Stimulated activated CD4-positive, alpha-beta T cell treated with anti-CD3 and anti-CD28 coated beads, Interleukin-1b, Interleukin-23, amount 100 ng/mL, for 48 hours (primary cell): ENCODE results near the gene PYGO2.
"Not testable (repeated sequence)": the region's sequence is repeated elsewhere in the genome, so short reads cannot be mapped to it uniquely, and the experiment has no call there.

ENCODE experiments used
- DNase-seq: peaks from one replicate; pipeline ENCODE4 v3.0.0-alpha.2; 2020

PYGO2 gene

GRCh38 chr1:154940213-154940560 is 21.4 kb downstream of the PYGO2 start:
- DNase-seq: no peak

DNA sequence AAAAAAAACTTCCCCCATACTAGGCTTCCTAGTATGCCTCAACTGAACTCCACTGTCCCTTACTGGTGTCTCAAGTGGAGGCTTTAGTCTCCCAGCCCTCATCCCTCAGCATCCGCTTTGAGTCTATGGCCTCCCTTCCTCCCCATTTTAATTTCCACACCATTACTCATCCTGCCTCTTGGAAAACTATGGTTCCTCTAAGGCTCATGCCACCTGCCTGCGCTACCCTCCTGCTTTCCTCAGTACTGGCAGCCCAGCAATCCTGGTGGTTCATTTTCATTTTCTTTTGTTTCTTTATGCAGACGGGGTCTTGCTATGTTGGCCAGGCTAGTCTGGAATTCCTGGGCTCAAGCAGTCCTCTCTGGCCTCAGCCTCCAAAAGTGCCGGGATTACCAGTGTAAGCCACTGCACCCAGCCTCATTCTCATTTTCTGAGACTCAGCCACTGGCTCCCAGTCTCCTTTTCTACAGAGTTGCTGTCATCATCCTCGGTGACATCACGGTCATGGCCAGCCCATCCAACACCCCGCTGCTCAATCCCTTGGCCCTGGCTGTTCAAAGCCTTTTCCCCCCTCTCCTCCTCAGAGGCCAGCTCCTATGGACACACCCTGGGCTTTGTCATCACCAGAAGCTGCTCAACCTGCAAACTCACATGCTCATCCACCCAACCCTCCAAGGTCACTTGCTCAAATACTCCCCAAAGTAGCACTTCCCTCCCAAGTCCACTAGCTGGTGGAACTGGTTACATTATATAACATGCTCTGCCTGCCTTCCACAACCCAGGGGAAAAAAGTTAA is 22.8 kb downstream of the PYGO2 start:
- DNase-seq: no peak

DNA sequence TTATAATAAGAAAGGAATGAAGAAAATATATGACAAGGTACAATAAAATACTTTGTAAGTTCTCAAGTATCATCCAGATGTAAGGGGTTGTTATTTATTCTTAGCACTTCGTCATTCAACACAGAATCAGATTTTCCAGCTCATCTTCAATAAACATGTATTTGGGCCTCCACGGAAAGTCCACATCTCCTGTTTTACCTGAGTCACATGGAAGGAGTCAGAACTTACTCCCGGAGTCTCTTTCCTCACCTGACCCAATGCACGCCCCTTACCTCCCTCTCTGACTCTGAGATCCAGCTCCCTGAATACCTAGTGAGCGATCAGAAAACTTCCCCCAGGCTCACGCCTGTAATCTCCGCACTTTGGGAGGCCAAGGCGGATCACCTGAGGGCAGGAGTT is 23.6 kb downstream of the PYGO2 start:
- DNase-seq: no peak

- peak; percentile 90 for DNase-seq
Observed at GRCh38 chr1:154937085-154937987, 24.2 kb downstream of the PYGO2 start.

DNA sequence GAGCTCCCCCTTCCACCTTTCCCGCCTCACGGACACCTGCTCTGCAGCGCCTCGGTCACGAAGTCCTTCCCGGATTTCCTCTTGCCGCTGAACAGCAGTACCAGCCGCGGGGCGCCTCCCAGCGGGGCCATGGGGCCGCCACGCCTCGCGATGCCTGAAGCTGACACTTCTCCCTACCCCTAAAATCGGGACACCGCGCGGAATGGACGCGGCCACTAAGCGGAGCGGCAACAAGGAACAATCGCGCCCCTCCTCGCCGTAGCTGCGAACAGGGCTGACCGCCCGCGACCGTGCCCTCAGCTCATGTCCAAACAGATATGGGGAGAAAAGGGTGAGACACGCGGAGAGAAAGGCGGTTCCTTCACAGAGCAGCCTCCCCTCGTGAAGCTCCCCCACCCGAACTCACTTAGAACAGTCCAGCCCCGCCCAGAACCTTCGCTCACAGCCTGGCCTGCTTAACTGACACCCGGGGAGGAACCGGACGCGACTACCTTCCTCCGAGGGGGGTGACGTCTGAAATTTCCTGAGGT is 25.0 kb downstream of the PYGO2 start, which contains the start of gene PMVK:
Gene PMVK (minus strand): TSS at position 165 of the 530 bp plus-strand sequence. CDS start 34 bp downstream, at position 131.
- DNase-seq: peak; percentile 95

GRCh38 chr1:154935749-154936554 is 25.6 kb downstream of the PYGO2 start:
- no peak for DNase-seq

GRCh38 chr1:154934358-154934948 is 27.1 kb downstream of the PYGO2 start:
- DNase-seq: no peak

DNA sequence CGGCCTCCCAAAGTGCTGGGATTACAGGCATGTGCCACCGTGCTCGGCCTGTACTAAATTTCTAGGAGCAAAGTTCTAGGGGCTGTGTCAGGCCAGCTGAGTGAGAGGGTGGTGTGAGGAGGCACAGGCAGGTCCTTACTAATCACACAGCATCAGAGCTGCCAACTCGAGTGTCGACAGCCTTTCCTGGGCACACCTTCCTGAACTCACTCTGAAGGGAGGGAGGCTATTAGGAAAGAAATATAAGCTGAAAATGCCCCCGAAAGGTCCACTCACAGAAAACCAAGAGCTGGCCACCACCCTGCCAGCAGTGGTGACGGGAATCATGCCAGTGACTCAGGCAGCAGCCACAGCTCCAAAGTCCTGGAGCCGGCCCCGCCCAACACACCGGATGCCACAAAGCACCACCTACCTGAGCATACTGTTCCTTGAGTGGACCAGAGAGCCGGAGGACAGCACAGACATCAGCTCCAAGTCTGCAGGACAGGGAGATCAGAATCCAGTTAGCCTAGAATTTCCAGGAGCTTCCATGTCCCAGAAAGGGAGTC is 29.6 kb downstream of the PYGO2 start:
- no peak for DNase-seq

- DNase-seq: no peak
Observed at GRCh38 chr1:154926201-154926600, 35.4 kb downstream of the PYGO2 start.

GRCh38 chr1:154925335-154926170 is 36.0 kb downstream of the PYGO2 start:
- DNase-seq: no peak

GRCh38 chr1:154923695-154924094 is 37.9 kb downstream of the PYGO2 start:
- DNase-seq: no peak

DNA sequence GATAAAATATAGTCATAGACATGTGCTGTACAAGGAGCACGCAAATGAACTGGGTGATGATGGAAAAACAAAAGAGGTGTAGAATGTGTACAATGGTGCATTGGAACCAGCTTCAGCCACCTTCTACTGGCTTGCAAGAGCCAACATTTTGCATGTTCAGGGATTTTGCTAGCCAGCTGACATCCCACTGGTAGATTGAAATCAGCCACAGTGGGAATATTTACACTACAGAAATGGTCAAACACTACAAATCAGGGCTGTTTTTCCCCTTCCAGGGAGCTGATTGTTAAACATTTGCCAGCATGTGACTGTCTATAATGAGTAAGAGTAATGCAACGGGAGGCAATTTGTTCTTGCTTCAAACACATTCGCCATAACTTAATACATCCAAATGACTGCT is 48.3 kb downstream of the PYGO2 start:
- DNase-seq: no peak

GRCh38 chr1:154912755-154913154 is 48.8 kb downstream of the PYGO2 start:
- no peak for DNase-seq

- no peak for DNase-seq
Observed at GRCh38 chr1:154911691-154912550, 49.7 kb downstream of the PYGO2 start.

DNA sequence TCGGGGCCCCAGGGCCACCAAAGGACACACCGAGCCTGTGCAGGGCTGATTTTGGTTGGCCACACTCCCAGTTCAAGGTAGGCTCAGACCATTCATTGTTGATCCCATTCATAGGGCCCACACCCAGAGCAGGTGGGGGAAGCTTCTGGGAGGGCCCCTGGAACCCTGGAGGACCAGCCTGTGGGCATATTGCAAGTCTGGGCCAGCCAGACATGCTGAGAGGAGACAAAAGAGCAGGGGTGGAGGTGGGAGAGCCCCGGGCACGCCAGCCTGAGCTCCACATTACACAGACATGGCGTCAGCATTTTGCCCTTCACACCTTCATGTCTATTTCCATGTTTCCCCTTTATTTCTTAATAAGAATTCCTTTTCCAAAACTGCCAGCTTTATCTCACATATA is 50.7 kb downstream of the PYGO2 start:
- DNase-seq: no peak

DNA sequence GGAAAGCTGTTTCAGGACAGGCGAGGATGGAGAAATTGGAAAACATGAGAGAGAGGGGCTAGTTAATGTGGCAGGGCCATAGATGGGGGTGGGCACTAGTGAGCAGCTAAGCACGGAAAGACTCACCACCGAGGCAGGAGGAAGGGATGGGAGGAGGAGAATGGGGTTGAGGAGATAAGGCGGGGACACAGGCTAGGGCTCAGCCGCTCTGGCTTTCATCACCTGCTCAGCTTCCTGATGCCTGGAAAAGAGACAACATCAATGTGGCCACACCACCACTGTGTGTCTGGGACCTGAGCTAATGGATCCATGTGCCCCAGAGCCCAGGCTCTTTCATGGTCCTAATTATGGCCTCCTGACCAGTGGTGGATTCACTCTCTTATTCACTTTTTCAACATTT is 52.6 kb downstream of the PYGO2 start:
- no peak for DNase-seq

DNA sequence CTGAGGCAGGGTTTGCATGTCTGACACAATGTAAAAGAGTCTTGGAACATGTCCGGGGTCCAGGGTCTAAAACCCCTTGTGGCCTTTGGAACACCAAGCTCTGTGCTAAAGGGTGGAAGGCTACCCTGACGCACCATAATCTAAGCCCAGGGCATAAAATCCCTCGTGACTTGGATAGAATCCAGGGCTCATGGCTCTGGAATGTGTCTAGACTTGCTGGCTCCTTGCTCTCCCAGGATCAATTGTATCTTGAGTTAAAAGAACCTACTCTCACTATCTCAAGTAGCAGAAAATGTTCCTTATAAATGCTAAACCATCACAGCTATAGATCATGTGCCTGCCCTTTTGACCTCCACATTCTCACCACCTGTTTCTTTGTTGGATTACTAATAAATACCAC is 53.5 kb downstream of the PYGO2 start:
- DNase-seq: not testable (repeated sequence)
